OCI-LY1 (cell line): Measurements from ENCODE around the gene ZNF778.

ENCODE experiments used
- CTCF ChIP-seq: fragments of 200-600 bp; sonication (generic), shearing (Covaris generic); IDR thresholded peaks from 2 replicates; pipeline ENCODE4 v1.5.1; 2017; ENCODE audit warnings: mild to moderate bottlenecking, antibody characterized with exemption, low read length, moderate library complexity, mixed read lengths
- EZH2 ChIP-seq: fragments of 200-600 bp; sonication (generic), shearing (Covaris generic); IDR thresholded peaks from 2 replicates; pipeline ENCODE4 v1.8.0; 2017; ENCODE audit warnings: borderline replicate concordance, mixed run types, mild to moderate bottlenecking, antibody characterized with exemption, low read length, moderate library complexity, mixed read lengths

GRCh38 chr16:89179148-89179484 lies 38.4 kb upstream of the ZNF778 start:
- no peak for TF ChIP-seq CTCF
- no peak for TF ChIP-seq EZH2
